Activated naive CD8-positive, alpha-beta T cell treated with anti-CD3 and anti-CD28 coated beads, Interleukin-2, amount 50 U/mL, for 24 hours (primary cell): ENCODE data around the gene MMP23B.
A peak's percentile ranks its signal among the peaks of the same experiment; 100 is the strongest.

Experiments
- ATAC-seq: fragments of 150-1000 bp; cut with Tn5 transposase; one replicate; pipeline ENCODE4 v1.10.0; 2021
- DNase-seq: peaks from one replicate; pipeline ENCODE4 v3.0.0; 2021
- H3K27ac Mint-ChIP-seq: one replicate; pipeline ENCODE4 v1.8.0; 2021; ENCODE audit warnings: mild to moderate bottlenecking, mixed read lengths
- H3K27me3 Mint-ChIP-seq: one replicate; pipeline ENCODE4 v1.8.0; 2021; ENCODE audit warnings: mixed read lengths
- H3K36me3 Mint-ChIP-seq: one replicate; pipeline ENCODE4 v1.8.0; 2021; ENCODE audit warnings: low read depth, mixed read lengths
- H3K4me1 Mint-ChIP-seq: one replicate; pipeline ENCODE4 v1.8.0; 2021; ENCODE audit warnings: mixed read lengths
- H3K4me3 Mint-ChIP-seq: one replicate; pipeline ENCODE4 v1.8.0; 2021; ENCODE audit warnings: mild to moderate bottlenecking, moderate library complexity, mixed read lengths
- H3K9me3 Mint-ChIP-seq: one replicate; pipeline ENCODE4 v1.8.0; 2021; ENCODE audit warnings: mixed read lengths

The MMP23B gene

GRCh38 chr1:1599935-1600860, 31.8 kb upstream of the MMP23B start, which contains the start of gene FNDC10:
Gene FNDC10, minus strand, starts transcription at chr1:1600135. Its CDS starts 120 bp downstream, at chr1:1600015.
- Mint-ChIP-seq H3K4me3 (peak within 1 kb of the TSS; percentile 61), H3K9me3 (no peaks in the 10 kb centered on the region), H3K36me3 (no peaks in the 10 kb centered on the region), H3K4me1 (peaks cover 8% of the 10 kb centered on the region), H3K27me3 (peaks cover 9% of the 10 kb centered on the region), H3K27ac (no peak within 1 kb of the TSS)
- DNase-seq, result no peak
- no peak for ATAC-seq

- Mint-ChIP-seq H3K9me3 (no peaks in the 10 kb centered on the region), H3K36me3 (no peaks in the 10 kb centered on the region), H3K27me3 (peaks cover 9% of the 10 kb centered on the region), H3K4me3 (no peak overlapping the region), H3K4me1 (peaks cover 8% of the 10 kb centered on the region), H3K27ac (no peak overlapping the region)
- ATAC-seq (no peak), DNase-seq (no peak)
Measured at GRCh38 chr1:1600861-1601563, 31.0 kb upstream of the MMP23B start.

GRCh38 chr1:1601564-1602303, 30.2 kb upstream of the MMP23B start:
- H3K4me1 Mint-ChIP-seq, result peaks cover 10% of the 10 kb centered on the region
- peaks cover 9% of the 10 kb centered on the region for H3K27me3 Mint-ChIP-seq
- H3K4me3 Mint-ChIP-seq, result no peak overlapping the region
- H3K36me3 Mint-ChIP-seq, result no peaks in the 10 kb centered on the region
- no peak for DNase-seq
- no peak overlapping the region for H3K27ac Mint-ChIP-seq
- ATAC-seq, result no peak
- no peaks in the 10 kb centered on the region for H3K9me3 Mint-ChIP-seq

- Mint-ChIP-seq H3K36me3 (no peaks in the 10 kb centered on the region), H3K4me3 (no peak overlapping the region), H3K27ac (no peak overlapping the region), H3K9me3 (no peaks in the 10 kb centered on the region), H3K27me3 (peaks cover 9% of the 10 kb centered on the region), H3K4me1 (peaks cover 16% of the 10 kb centered on the region)
- no peak for DNase-seq
- ATAC-seq, result no peak
Measured at GRCh38 chr1:1602304-1602967, 29.5 kb upstream of the MMP23B start.

- H3K9me3 Mint-ChIP-seq, result no peaks in the 10 kb centered on the region
- ATAC-seq, result no peak
- no peaks in the 10 kb centered on the region for H3K36me3 Mint-ChIP-seq
- H3K4me3 Mint-ChIP-seq, result no peak overlapping the region
- DNase-seq, result no peak
- peaks cover 5% of the 10 kb centered on the region for H3K27me3 Mint-ChIP-seq
- no peak overlapping the region for H3K27ac Mint-ChIP-seq
- peaks cover 16% of the 10 kb centered on the region for H3K4me1 Mint-ChIP-seq
Measured at GRCh38 chr1:1602968-1603506, 28.9 kb upstream of the MMP23B start.

GRCh38 chr1:1603671-1604373, 28.2 kb upstream of the MMP23B start:
- Mint-ChIP-seq H3K36me3 (no peaks in the 10 kb centered on the region), H3K4me1 (peaks cover 15% of the 10 kb centered on the region), H3K27me3 (peaks cover 3% of the 10 kb centered on the region), H3K27ac (no peak overlapping the region), H3K9me3 (no peaks in the 10 kb centered on the region), H3K4me3 (no peak overlapping the region)
- DNase-seq (no peak), ATAC-seq (no peak)

GRCh38 chr1:1604374-1605033, 27.5 kb upstream of the MMP23B start:
- H3K9me3 Mint-ChIP-seq, result no peaks in the 10 kb centered on the region
- DNase-seq (no peak), ATAC-seq (no peak)
- H3K27ac Mint-ChIP-seq, result no peak overlapping the region
- no peaks in the 10 kb centered on the region for H3K36me3 Mint-ChIP-seq
- peaks cover 12% of the 10 kb centered on the region for H3K4me1 Mint-ChIP-seq
- no peak overlapping the region for H3K4me3 Mint-ChIP-seq
- H3K27me3 Mint-ChIP-seq, result no peaks in the 10 kb centered on the region

GRCh38 chr1:1605034-1605591, 26.9 kb upstream of the MMP23B start:
- ATAC-seq, result no peak
- peaks cover 12% of the 10 kb centered on the region for H3K4me1 Mint-ChIP-seq
- H3K36me3 Mint-ChIP-seq, result no peaks in the 10 kb centered on the region
- H3K27ac Mint-ChIP-seq, result no peak overlapping the region
- no peak overlapping the region for H3K4me3 Mint-ChIP-seq
- H3K9me3 Mint-ChIP-seq, result no peaks in the 10 kb centered on the region
- H3K27me3 Mint-ChIP-seq, result no peaks in the 10 kb centered on the region
- no peak for DNase-seq

- no peaks in the 10 kb centered on the region for H3K36me3 Mint-ChIP-seq
- peaks cover 12% of the 10 kb centered on the region for H3K4me1 Mint-ChIP-seq
- H3K27me3 Mint-ChIP-seq, result no peaks in the 10 kb centered on the region
- no peak overlapping the region for H3K27ac Mint-ChIP-seq
- DNase-seq, result no peak
- H3K9me3 Mint-ChIP-seq, result no peaks in the 10 kb centered on the region
- no peak overlapping the region for H3K4me3 Mint-ChIP-seq
- ATAC-seq, result no peak
Measured at GRCh38 chr1:1605724-1606123, 26.2 kb upstream of the MMP23B start.

- no peak overlapping the region for H3K27ac Mint-ChIP-seq
Measured at GRCh38 chr1:1606232-1606631, 25.7 kb upstream of the MMP23B start.

GRCh38 chr1:1609822-1610485, 22.0 kb upstream of the MMP23B start:
- Mint-ChIP-seq H3K27ac (no peak overlapping the region), H3K4me3 (no peak overlapping the region), H3K36me3 (peaks cover 5% of the 10 kb centered on the region), H3K9me3 (no peaks in the 10 kb centered on the region), H3K4me1 (peaks cover 26% of the 10 kb centered on the region), H3K27me3 (no peaks in the 10 kb centered on the region)
- no peak for DNase-seq
- no peak for ATAC-seq

More at GRCh38 chr1:1606232-1606631, 25.7 kb upstream of the MMP23B start:
- Mint-ChIP-seq H3K4me1 (peaks cover 12% of the 10 kb centered on the region), H3K36me3 (no peaks in the 10 kb centered on the region), H3K27me3 (no peaks in the 10 kb centered on the region), H3K9me3 (no peaks in the 10 kb centered on the region), H3K4me3 (no peak overlapping the region)
- no peak for DNase-seq
- ATAC-seq, result no peak

- no peak for DNase-seq
- H3K27me3 Mint-ChIP-seq, result no peaks in the 10 kb centered on the region
- peaks cover 28% of the 10 kb centered on the region for H3K4me1 Mint-ChIP-seq
- peaks cover 5% of the 10 kb centered on the region for H3K36me3 Mint-ChIP-seq
- H3K9me3 Mint-ChIP-seq, result no peaks in the 10 kb centered on the region
- ATAC-seq, result no peak
- H3K4me3 Mint-ChIP-seq, result no peak overlapping the region
- H3K27ac Mint-ChIP-seq, result no peak overlapping the region
Measured at GRCh38 chr1:1610796-1611195, 21.2 kb upstream of the MMP23B start.

GRCh38 chr1:1612104-1612400, 19.9 kb upstream of the MMP23B start:
- Mint-ChIP-seq H3K4me1 (peaks cover 26% of the 10 kb centered on the region), H3K36me3 (peaks cover 5% of the 10 kb centered on the region), H3K27me3 (no peaks in the 10 kb centered on the region), H3K9me3 (no peaks in the 10 kb centered on the region), H3K27ac (no peak overlapping the region), H3K4me3 (no peak overlapping the region)
- no peak for ATAC-seq
- no peak for DNase-seq
